Amygdala (tissue), 56 donors: ENCODE data around the gene P2RX4.
"Not testable (repeated sequence)": the region's sequence is repeated elsewhere in the genome, so short reads cannot be mapped to it uniquely, and the experiment has no call there.

Experiments used
- DNase-seq, 56 donors: peaks; one replicate each; lab custom pipeline; 2025; lab: John Stamatoyannopoulos, UW

The P2RX4 gene

GRCh38 chr12:121218588-121219352, 8.8 kb downstream of the P2RX4 start:
- no peak for DNase-seq

- no peak for DNase-seq
These were observed 9.5 kb downstream of the P2RX4 start for GRCh38 chr12:121219353-121219986.

- no peak for DNase-seq
These were observed 12.9 kb downstream of the P2RX4 start for GRCh38 chr12:121222847-121223246.

- DNase-seq, result no peak
These were observed 13.7 kb downstream of the P2RX4 start for GRCh38 chr12:121223292-121224285.

- no peak for DNase-seq
These were observed 14.7 kb downstream of the P2RX4 start for GRCh38 chr12:121224591-121224990.

- no peak for DNase-seq
These were observed 16.5 kb downstream of the P2RX4 start for GRCh38 chr12:121226399-121226798.

- DNase-seq, result not testable (repeated sequence)
These were observed 16.9 kb downstream of the P2RX4 start for GRCh38 chr12:121226871-121227270.

- no peak for DNase-seq
These were observed 17.4 kb downstream of the P2RX4 start for GRCh38 chr12:121227294-121227693.

- no peak for DNase-seq
These were observed 19.2 kb downstream of the P2RX4 start for GRCh38 chr12:121228919-121229665.

- DNase-seq, result peak in 39 of 56 donors; percentile 9 to 77 (median 30)
These were observed 20.1 kb downstream of the P2RX4 start for GRCh38 chr12:121229826-121230537.

- DNase-seq, result no peak
These were observed 20.6 kb downstream of the P2RX4 start for GRCh38 chr12:121230538-121230907.

- no peak for DNase-seq
These were observed 22.2 kb downstream of the P2RX4 start for GRCh38 chr12:121232163-121232562.

- DNase-seq, result no peak
These were observed 23.2 kb downstream of the P2RX4 start for GRCh38 chr12:121232977-121233627.

GRCh38 chr12:121233628-121234020, 23.7 kb downstream of the P2RX4 start:
- DNase-seq, result no peak

GRCh38 chr12:121236776-121237175, 26.8 kb downstream of the P2RX4 start:
- no peak for DNase-seq

GRCh38 chr12:121237415-121237814, 27.5 kb downstream of the P2RX4 start:
- no peak for DNase-seq

- DNase-seq, result no peak
These were observed 28.2 kb downstream of the P2RX4 start for GRCh38 chr12:121238086-121238485.

GRCh38 chr12:121238604-121239350, 28.8 kb downstream of the P2RX4 start:
- no peak for DNase-seq
